Measurements from ENCODE around the gene ADSS1. TPM values are rescaled to one million over a fixed set of nuclear protein-coding genes. Genes with fewer than 3 reads are reported as not detected.

The ADSS1 gene
- polyA plus RNA-seq, 1 of the 3 experiments (the other 2 are of a cell fraction) = 14.3 TPM

DNA sequence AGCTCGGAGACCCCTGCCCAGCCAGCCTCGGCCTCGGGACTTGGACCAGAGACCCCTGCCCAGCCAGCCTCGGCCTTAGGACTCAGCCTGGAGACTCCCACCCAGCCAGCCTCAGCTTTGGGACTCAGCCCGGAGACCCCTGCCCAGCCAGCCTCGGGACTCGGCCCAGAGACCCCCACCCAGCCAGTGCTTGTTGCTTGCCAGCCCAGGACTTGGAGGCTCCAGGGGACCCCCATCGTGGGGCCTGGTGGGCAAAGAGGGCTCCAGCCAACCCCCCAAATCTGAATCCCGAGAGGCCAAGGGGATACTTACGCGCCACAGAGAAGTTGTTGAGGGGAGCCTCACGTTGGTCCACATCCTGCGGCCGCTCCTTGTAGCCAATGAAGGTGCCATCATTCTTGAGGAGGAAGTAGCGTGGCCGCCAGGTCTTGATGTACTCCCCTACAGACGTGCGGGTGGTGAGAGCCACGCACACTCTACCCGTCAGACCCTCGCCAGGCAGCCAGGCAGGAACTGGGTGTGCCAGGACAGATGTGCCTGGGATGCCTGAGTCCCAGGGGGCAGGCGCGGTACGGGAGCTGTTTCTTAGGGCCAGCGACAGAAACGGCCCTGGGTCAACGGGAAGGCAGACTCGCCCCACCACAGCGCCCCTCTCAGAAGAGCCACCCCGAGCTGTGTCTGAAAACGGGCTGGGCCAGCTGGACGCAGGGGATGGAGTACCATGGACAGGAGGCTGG is 55.9 kb downstream of the ADSS1 start:
- Histone ChIP-seq H3K4me2 (no peak overlapping the region), H3K36me3 (replicated peaks in 1 of 2; ENCODE audit: control insufficient read depth in 1 of 2, insufficient read depth in 2 of 2, low read length in 1 of 2) (peaks cover 4 to 47% of the 10 kb centered on the region in 2 experiments), H3F3A (replicated peaks; ENCODE audit: insufficient read depth) (no peaks in the 10 kb centered on the region), H3K9ac (no peak overlapping the region), H3K9me3 (no peaks in the 10 kb centered on the region), H3K4me3 (ENCODE audit: low read depth in 2 of 2, low read length in 1 of 2) (no peak overlapping the region), H3K4me1 (ENCODE audit: control insufficient read depth in 1 of 2, insufficient read depth in 2 of 2, low read depth in 1 of 2, low read length in 1 of 2) (no peaks in the 10 kb centered on the region), H3K79me2 (ENCODE audit: insufficient read depth) (peaks cover 12% of the 10 kb centered on the region), H3K9me2 (no peaks in the 10 kb centered on the region), H3K27me3 (ENCODE audit: insufficient read depth) (no peaks in the 10 kb centered on the region), H4K20me1 (ENCODE audit: insufficient read depth) (peaks cover 52% of the 10 kb centered on the region), H3K27ac (ENCODE audit: low read depth in 2 of 2, low read length in 1 of 2) (no peak overlapping the region), H2AFZ (ENCODE audit: low read depth) (no peak overlapping the region)
- ChIA-PET POLR2A (no interaction called here), CTCF (interaction anchor here (0.9 to 2.2 kb wide), 4 partner anchors 9 to 46 kb away, joined by 4 to 19 read pairs (median 6); no protein-coding TSS in a partner anchor)
- DNase-seq = no peak
- 90% methylated on average over 20 of the region's 32 CpGs for WGBS (ENCODE audit: low lambda C conversion rate)
- no peak for TF ChIP-seq TAF1 (IDR thresholded peaks at IDR 0.05; ENCODE audit: borderline replicate concordance, low read depth, low read length)
- no peak for TF ChIP-seq ELF1 (IDR thresholded peaks at IDR 0.05)
- TF ChIP-seq SIN3A (IDR thresholded peaks at IDR 0.05; ENCODE audit: borderline replicate concordance, low read depth, low read length) = no peak
- no peak for TF ChIP-seq CHD2 (IDR thresholded peaks at IDR 0.05; ENCODE audit: low read length, partially characterized antibody)
- no peak for TF ChIP-seq EP300 (IDR thresholded peaks at IDR 0.05; ENCODE audit: borderline replicate concordance in 1 of 2, low read depth in 1 of 2, low read length in 1 of 2)
- TF ChIP-seq RFX5 (IDR thresholded peaks at IDR 0.05; ENCODE audit: low read length) = no peak
- TF ChIP-seq EZH2phosphoT487 (IDR thresholded peaks at IDR 0.05; ENCODE audit: borderline replicate concordance, low read depth) = no peak
- TF ChIP-seq, protein P1, sequence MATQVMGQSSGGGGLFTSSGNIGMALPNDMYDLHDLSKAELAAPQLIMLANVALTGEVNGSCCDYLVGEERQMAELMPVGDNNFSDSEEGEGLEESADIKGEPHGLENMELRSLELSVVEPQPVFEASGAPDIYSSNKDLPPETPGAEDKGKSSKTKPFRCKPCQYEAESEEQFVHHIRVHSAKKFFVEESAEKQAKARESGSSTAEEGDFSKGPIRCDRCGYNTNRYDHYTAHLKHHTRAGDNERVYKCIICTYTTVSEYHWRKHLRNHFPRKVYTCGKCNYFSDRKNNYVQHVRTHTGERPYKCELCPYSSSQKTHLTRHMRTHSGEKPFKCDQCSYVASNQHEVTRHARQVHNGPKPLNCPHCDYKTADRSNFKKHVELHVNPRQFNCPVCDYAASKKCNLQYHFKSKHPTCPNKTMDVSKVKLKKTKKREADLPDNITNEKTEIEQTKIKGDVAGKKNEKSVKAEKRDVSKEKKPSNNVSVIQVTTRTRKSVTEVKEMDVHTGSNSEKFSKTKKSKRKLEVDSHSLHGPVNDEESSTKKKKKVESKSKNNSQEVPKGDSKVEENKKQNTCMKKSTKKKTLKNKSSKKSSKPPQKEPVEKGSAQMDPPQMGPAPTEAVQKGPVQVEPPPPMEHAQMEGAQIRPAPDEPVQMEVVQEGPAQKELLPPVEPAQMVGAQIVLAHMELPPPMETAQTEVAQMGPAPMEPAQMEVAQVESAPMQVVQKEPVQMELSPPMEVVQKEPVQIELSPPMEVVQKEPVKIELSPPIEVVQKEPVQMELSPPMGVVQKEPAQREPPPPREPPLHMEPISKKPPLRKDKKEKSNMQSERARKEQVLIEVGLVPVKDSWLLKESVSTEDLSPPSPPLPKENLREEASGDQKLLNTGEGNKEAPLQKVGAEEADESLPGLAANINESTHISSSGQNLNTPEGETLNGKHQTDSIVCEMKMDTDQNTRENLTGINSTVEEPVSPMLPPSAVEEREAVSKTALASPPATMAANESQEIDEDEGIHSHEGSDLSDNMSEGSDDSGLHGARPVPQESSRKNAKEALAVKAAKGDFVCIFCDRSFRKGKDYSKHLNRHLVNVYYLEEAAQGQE (IDR thresholded peaks at IDR 0.05; ENCODE audit: low read depth, low read length) = no peak
- TF ChIP-seq MEF2A (IDR thresholded peaks at IDR 0.05; ENCODE audit: borderline replicate concordance, low read depth) = no peak
- TF ChIP-seq GABPA (IDR thresholded peaks at IDR 0.05; ENCODE audit: low read depth) = no peak
- TF ChIP-seq PBX3 (IDR thresholded peaks at IDR 0.05) = no peak
- no peak for TF ChIP-seq CTCF (IDR thresholded peaks at IDR 0.05)
- no peak for TF ChIP-seq TEAD4 (IDR thresholded peaks at IDR 0.05; ENCODE audit: borderline replicate concordance, insufficient read depth)
- TF ChIP-seq FOXM1 (IDR thresholded peaks at IDR 0.05; ENCODE audit: low read depth) = no peak

Measured in SK-N-SH (cell line).